ENCODE measurements around the gene TREM1.
A peak's percentile ranks its signal among the peaks of the same experiment; 100 is the strongest.
"Not testable (repeated sequence)": the region's sequence is repeated elsewhere in the genome, so short reads cannot be mapped to it uniquely, and the experiment has no call there.

The TREM1 gene

DNA sequence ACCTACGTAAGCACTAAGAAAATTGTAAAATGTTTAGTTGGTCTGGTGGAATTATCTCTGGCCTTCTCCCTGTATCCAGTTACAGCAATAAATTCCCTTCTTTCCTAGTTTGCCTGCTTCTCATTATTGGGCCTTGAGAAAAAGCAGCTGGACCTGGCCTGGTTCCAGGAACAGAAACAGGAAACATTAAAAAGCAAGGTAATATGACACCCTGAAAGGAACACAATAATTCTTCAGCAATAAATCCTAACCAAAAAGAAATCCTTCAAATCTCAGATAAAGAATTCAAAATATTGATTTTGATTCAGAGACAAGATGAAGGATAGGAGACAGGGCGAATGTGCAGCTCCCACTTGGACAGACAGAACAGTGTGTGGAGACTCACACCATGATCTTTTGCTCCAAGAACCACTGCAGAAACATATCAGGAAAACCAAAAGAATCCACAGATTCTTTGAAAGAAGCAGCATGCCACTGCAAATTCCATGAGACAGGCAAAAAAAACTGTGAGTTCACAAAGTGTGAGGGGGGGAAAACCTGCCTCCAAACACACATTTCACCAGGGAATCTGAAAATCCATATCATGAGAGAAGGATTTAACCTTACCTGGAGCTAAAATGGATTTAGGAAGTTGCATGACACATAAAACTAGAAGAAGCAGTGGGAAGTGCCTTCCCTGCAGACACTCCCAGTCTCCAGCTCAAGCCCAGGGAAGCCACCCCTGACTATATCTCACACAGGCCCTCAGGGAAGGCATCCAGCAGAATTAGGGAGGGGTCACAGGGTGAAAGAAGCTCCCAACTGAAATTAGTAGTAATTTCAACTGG, 28.9 kb downstream of the TREM1 start:
- peak in 1 of 2 experiments; percentile 32 for DNase-seq

DNA sequence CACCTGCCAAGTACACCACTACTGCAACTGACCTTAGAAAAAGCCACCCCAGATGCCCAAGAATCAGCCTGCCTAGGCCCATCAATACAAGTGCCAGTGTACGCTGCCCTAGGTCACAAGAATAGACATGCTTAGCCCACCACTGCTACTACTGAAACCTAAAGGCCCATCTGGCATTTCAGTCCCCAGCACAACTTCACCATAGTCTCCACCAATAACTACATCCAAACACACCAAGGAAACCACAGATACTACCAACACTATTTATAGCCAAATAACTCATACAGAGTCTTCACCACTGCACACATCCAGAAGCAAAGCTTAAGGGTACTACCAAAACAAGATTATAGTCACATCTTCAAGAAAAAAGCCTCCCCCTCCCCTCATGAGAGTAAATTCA, 30.1 kb downstream of the TREM1 start:
- no peak for DNase-seq

DNA sequence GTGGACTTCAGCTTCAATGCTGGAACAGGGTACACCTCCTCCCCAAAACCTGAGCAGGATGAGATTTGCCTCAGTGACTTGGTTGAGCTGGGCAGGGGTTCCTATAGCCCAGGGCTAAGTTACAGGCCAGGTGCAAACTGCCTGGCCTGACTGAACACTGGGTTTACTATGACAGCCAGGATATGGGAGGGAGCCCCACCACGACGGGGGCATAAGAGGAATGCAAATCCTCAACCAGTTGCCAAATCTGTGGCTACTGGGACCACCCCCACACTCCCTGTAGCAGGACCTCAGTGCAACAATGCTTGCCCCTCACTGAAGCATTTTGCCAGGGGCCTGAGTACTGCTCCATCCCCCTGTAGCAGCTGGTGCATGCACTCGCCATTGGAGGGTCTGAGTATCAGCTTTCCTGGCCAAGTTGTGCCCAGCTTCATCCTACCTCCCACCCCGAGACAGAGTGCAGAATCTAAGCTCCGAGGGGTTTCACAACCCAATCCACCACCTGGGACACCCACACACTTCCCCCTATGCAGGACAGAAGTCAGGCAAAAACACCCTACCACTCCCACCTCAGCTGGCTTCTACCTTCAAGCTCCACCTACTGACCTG, 30.7 kb downstream of the TREM1 start:
- no peak for DNase-seq

DNA sequence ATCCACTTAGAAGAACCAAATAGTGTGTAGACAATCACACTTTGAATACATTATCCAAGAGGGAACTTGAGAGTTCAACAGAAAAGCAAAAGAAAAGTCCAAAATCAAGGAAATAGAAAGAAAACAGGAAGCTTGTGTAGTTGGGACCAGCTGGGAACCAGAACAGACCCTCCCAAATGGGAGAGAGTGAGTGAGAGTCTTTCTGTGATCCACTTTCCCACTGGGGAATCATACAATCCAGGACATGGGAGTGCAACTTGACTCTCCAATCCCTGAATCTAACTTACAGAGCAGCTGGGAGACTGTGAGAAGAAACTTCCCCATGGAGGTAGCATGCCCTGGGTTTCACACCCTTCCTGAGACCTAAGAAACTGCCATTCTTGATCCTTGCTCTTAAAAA, 31.4 kb downstream of the TREM1 start:
- no peak for DNase-seq

- DNase-seq, result no peak
Observed at GRCh38 chr6:41252401-41253169, 33.9 kb downstream of the TREM1 start.

- no peak for DNase-seq
Observed at GRCh38 chr6:41247882-41248705, 38.4 kb downstream of the TREM1 start.

- no peak for DNase-seq
Observed at GRCh38 chr6:41247288-41247865, 39.1 kb downstream of the TREM1 start.

DNA sequence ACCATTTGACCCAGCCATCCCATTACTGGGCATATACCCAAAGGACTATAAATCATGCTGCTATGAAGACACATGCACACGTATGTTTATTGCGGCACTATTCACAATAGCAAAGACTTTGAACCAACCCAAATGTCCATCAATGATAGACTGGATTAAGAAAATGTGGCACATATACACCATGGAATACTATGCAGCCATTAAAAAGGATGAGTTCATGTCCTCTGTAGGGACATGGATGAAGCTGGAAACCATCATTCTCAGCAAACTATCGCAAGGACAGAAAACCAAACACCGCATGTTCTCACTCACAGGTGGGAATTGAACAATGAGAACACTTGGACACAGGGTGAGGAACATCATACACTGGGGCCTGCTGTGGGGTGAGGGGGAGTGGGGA, 40.0 kb downstream of the TREM1 start:
- not testable (repeated sequence) for DNase-seq

DNA sequence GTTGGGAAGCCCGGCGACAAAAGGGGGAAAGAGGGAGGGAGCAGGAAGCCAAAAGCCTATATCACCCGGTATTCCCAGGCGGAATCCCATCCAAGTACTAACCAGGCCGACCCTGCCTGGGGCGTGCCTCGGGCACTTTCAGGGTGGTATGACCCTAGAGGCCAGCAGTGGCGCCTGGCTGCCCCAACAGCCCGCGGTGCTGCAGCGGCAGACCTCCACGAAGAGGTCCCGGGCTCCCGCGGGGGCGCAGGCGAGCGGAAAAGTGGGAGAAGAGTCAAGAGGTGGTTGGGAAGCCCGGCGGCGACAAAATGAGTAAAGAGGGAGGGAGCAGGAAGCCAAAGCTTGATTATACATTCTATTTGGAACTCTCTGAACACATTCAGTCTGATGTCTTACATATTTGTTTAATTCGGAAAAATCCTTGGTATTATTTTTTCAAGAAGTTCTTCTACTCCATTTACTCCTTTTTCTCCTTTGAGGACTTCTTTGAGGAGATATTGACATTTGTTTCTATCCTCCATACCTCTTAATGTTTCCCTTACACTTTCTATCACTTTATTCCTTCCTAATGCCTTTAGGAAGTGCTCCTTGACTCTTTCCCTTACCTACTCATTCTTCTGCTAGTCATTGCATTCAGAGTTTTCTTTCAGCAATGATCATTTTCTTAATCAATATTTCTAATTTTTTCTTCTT, 46.9 kb downstream of the TREM1 start:
- no peak for DNase-seq

DNA sequence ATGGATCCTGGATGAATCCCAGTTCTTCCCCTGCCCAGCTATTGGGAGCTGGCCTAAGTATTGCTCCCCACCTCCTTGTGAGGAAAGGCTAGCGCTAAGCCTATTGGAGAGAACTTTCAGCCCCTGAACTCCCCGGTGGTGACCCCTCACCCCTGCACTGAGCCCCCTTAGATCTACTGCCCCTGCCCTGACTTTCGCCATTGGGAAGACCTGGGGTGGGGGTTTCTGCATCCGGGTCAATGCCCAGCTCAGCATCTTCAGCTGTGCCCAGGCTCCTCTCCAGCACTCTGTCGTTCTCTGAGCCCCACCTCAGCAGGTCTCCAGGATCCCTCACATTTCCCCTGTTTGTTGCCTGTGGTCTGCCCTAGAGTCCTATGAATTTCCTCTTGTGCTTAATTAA, 49.4 kb downstream of the TREM1 start:
- no peak for DNase-seq

GRCh38 chr6:41236276-41236675, 50.2 kb downstream of the TREM1 start:
- DNase-seq, result no peak

GRCh38 chr6:41232667-41233066, 53.8 kb downstream of the TREM1 start:
- DNase-seq, result no peak

- no peak for DNase-seq
Observed at GRCh38 chr6:41231246-41231645, 55.2 kb downstream of the TREM1 start.

GRCh38 chr6:41229721-41230120, 56.8 kb downstream of the TREM1 start:
- DNase-seq, result no peak

- no peak for DNase-seq
Observed at GRCh38 chr6:41228616-41229015, 57.9 kb downstream of the TREM1 start.

DNA sequence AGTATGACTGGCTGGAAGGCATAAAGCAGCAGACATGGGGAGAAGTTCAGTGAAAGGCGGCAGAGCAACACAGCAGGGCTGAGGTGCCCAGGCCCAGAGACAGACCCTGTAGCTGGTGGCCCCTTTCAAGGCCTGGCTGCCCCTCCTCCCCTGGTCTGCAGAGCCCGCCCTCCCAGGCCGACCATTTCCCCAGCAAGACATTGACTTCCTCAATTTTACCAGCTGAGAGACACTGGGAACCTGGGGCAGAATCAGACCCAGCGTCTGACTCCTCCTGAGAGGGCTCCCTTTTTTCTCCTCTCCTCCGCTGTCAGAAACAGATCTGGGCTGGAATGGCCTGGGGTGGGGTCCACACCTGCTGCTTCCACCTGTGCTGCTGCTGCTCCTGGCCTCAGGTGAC, 58.4 kb downstream of the TREM1 start, which contains the start of gene TREML4:
TSS of gene TREML4 (plus strand) at position 254 of the 400 bp plus-strand sequence. CDS start at position 333, 79 bp downstream.
- no peak for DNase-seq

DNA sequence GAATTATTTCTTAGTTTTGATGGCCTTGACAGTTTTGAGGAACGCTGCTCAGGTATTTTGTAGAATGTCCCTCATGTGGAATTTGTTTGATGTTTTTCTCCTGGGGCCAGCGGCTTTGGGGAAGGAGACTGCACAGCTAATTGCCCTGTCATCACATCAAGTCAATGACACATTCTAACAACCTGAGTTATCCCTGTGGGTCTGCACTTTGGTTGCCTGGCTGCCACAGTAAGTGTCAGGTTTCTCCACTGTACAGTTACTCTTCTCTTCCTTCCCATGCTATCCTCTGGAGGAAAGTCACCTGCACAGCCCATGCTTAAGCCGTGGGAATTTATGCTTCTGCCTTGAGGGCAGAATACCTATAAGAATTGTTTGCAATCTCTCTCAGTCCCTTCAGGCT, 59.7 kb downstream of the TREM1 start:
- no peak for DNase-seq

- no peak for DNase-seq
Observed at GRCh38 chr6:41224800-41225199, 61.7 kb downstream of the TREM1 start.
